NCI-H2107 treated with DMSO at 0.1 percent for 48 hours (cell line): ENCODE data around the gene SYNE2.
"Not testable (repeated sequence)": the region's sequence is repeated elsewhere in the genome, so short reads cannot be mapped to it uniquely, and the experiment has no call there.

Source experiments
- DNase-seq: peaks from one replicate; lab custom pipeline; 2025; ENCODE audit not compliant: unreplicated experiment; lab: John Stamatoyannopoulos, UW

The SYNE2 gene

DNA sequence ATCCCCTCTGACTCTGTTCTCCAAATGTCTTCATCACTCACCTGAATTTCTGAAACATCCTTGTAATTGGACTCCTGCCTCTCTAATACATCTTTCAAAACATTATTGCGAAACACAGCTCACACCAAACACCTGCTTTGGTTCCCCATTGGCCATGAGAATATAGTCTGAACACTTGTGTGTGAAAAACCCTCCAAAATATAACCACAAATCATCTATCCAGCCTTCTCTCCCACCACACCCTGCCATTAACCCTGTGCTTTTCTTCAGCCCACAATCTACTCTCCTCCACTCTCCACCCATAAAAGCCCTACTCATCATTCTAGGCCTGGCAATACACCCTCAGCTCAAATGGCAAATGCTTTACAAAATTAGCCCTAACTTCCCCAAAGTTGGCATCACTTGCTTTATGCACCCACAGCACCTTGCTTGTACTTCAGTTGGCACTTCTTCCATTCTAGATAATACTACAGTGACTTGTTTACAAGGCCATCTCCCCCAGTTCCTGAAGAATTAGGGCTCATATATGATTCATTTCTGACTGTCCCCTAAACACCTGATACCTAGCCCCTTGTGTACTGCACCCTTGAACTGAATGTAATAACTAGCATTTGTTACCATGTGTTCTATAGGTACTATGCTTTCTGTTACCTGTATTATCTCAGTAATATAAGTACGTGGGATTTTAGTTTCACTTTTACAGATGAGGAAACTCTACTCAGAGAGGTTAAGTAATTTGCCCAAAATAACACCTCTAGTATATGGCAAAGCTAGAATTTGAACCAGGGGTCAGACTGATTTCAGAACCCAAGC is 17.3 kb downstream of the SYNE2 start:
- DNase-seq, result peak; percentile 100

- not testable (repeated sequence) for DNase-seq
Observed at GRCh38 chr14:63870753-63871037, 17.9 kb downstream of the SYNE2 start.

DNA sequence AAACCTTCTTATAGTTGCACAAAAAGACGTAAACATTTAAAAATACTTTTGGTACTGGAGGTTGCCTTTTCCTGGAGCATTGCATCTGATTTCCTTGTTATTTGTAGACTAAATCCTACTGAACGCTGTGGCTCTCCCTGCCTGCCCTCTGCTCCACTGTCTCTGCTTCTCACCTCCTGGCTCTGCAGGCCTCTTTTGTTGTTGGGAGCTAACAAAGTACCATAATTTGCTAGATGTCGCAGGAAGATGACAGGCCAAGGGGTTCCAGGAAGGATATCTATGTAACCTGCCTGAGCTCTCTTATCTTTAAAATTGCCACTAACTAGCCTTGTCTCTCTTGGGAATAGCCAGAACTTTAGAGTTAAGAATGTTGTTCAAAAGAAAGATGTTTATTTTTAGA is 21.4 kb downstream of the SYNE2 start:
- DNase-seq, result peak; percentile 29

DNA sequence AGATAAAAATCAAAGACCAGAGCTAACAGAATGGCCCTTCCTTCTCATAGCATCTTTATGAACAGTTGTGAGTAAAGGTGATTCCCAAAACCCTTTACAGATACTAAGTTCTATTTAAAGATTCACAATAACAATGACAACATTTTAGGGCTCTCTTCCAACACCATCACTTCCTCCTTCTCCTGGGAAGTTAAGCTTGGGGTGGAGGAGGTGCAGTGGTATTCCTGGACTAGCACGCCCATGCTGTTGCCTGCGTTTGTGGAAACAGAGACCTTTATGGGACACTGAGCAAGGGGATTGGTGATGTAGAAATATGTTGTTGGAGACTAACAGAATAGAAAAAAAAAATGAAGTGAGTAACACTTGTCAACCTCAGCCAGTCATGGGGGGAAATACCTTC is 22.5 kb downstream of the SYNE2 start:
- no peak for DNase-seq

GRCh38 chr14:63877550-63877939 is 24.7 kb downstream of the SYNE2 start:
- DNase-seq, result no peak

DNA sequence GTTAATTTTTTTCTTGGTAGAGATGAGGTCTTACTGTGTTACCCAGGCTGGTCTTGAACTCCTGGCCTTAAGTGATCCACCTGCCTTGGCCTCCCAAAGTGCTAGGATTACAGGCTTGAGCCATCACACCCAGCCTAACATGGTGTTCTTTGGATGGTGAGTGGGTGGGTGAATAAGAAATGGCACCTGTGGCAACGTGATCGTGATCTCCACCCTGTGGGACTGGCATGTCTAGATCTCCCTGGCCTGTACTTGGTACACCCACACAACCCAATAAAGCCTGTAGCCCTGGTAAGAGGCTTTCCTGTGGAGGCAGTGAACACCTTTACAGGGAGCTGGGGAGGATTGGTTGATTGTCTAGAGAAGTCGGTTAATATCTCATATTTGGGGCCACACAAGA is 25.2 kb downstream of the SYNE2 start:
- DNase-seq, result no peak

- DNase-seq, result no peak
Observed at GRCh38 chr14:63878792-63879191, 26.0 kb downstream of the SYNE2 start.

DNA sequence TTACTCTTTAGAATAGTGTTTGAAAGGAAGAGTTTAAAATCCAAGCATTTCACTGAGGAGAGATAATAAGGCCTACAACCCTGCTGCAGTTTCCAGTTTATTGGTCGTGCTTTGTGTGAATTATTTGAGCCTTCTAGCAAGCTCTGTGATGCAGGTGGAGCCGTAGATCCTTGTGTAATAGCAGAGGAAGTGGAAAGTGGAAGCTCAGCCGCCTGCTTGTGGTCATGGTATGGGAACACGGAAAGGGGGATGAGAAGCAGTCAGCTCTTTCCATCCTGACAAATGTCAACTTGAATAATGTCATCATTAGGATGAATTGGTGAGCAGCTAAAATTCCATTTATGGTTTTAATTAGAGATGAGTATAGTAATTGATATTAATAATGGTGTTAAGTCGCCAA is 29.1 kb downstream of the SYNE2 start:
- DNase-seq, result no peak

GRCh38 chr14:63887899-63888298 is 35.1 kb downstream of the SYNE2 start:
- no peak for DNase-seq

- DNase-seq, result no peak
Observed at GRCh38 chr14:63890553-63890952, 37.7 kb downstream of the SYNE2 start.

DNA sequence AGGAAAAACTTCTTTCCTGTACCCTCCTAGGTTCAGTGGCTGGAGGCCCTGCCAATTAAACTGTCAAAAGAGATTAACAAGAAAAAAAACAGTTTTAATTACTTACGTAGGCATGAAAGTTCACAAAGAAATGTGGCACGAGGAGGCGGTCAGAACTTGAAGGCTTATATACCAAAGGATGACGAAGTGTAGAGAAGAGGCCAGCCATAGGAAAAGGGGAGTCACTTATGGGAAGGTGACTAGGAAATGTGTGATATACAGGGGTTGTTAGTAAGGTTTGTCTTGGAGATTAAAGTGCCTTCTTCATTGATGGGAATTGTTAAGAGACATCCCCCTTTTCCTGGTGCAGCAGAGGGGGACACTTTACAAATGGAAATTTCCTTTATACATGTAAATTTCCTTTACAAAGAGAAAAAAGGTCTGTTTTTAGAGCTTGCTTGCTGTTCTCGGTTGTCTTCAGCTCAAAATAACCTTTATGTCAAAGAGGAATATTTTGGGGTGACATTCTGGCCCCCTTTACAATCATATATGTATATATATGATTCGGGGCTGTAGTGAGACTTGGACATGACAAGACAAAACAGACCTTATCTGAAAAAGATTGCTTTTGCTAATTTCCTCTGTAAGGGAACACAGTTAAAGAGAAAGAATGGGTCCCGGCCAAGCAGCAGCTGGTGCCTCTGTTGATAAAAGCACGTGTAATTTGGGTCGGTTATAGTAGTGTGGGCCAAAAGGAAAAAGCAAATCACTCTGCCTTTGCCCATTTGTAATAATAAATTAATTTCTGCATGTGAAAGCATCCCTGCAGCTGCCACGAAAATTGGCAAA is 38.6 kb downstream of the SYNE2 start:
- no peak for DNase-seq

DNA sequence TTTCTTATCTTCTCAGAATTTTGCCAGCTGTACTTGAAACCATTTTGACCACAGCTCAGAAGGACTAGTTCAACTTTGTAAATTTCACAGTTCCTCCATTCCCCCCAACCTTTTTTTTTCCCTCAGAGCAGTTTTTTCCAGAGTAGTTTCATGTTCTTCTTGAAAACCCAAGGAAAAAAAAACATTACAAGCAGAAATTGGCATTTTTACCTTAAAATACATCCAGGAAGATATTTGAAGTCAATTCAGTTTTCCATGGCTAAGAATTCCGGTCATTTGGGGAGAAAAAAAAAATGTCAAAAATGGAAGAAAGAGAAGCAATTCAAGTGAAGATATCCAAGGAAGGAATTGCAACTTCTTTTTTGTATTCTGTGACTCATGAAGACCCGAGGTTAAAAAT is 39.5 kb downstream of the SYNE2 start:
- DNase-seq, result no peak

DNA sequence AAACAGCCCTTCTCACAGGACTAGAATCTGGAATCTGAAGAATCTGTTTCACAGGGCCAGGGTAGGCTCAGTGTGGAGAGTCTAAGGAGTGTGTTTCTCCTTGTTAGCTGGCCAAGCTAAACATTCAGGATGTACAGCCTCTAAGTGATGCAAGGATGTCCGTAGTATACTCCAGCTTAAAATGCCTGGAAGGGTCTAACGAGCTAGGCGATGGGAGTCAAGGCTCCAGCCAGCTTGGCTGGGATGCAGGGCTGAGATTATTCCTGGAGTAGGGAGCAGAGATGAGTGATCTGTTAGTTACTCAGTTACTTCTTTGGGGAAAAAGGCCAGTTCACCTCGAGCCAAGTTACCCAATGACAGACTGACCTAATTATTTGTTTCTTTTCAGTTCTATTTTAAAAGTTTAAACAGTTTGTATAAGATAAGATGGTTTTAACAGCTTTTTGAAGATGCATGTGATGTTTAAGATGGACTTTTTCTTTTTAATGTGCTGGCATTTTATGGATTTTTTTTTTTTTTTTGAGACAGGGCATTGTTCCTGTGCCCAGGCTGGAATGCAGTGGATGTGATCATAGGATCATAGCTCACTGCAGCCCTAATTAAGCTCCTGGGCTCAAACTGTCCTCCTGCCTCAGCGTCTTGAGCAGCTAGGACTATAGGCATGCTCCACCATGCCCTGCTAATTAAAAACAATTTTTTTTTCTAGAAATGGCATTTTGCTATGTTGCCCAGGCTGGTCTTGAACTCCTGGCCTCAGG is 41.1 kb downstream of the SYNE2 start:
- no peak for DNase-seq

- DNase-seq, result peak; percentile 42
Observed at GRCh38 chr14:63895510-63895909, 42.7 kb downstream of the SYNE2 start.

GRCh38 chr14:63896278-63896720 is 43.5 kb downstream of the SYNE2 start:
- peak; percentile 56 for DNase-seq

DNA sequence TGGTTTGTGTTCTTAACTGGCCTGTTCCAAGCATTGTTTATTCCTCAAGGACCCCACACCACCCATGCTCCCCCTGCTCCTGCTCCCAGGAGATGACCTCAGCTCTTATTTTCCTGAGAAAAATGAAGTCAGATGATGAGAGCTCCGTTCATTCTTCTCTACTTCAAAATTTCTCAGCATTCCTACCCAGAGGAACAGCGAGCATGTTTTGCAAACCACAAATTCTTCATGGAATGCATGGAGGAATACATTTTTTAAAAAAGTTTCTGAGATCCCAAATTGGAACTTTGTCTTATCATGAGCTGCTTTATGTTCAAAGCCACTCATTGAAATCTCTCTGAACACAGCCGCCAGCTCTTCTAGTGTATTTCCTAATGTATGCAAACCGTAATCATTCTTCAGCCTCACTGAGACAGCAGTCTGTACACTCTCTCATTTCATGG is 44.9 kb downstream of the SYNE2 start:
- DNase-seq, result no peak

GRCh38 chr14:63899953-63900352 is 47.1 kb downstream of the SYNE2 start:
- DNase-seq, result no peak

GRCh38 chr14:63901434-63902085 is 48.8 kb downstream of the SYNE2 start:
- DNase-seq, result no peak

GRCh38 chr14:63902375-63902976 is 49.7 kb downstream of the SYNE2 start:
- no peak for DNase-seq

GRCh38 chr14:63904724-63905123 is 51.9 kb downstream of the SYNE2 start:
- no peak for DNase-seq

- DNase-seq, result no peak
Observed at GRCh38 chr14:63905370-63905769, 52.6 kb downstream of the SYNE2 start.
